ENCODE results near the gene INTS11. TPM values are rescaled to one million over a fixed set of nuclear protein-coding genes. Genes with fewer than 3 reads are reported as not detected.
A peak's percentile ranks its signal among the peaks of the same experiment; 100 is the strongest.

The INTS11 gene
- total and polyA plus RNA-seq, 2 experiments from 2014 or later = 75.8 to 124 TPM

- Histone ChIP-seq H3K4me1 (ENCODE audit: low read depth) (peaks cover 18% of the 10 kb centered on the region), H3K27ac (no peak overlapping the region), H3K36me3 (no peaks in the 10 kb centered on the region), H3K9me3 (ENCODE audit: low read depth) (no peaks in the 10 kb centered on the region), H3K27me3 (no peaks in the 10 kb centered on the region), H3K4me3 (no peak overlapping the region)
- no peak for TF ChIP-seq CTCF (IDR thresholded peaks at IDR 0.05; ENCODE audit: low read depth, low read length)
- DNase-seq (ENCODE audit: low read depth in 1 of 2, low spot score in 1 of 2) = peak; percentile 66 to 81
These were observed 19.8 kb downstream of the INTS11 start for GRCh38 chr1:1304331-1305299.

GRCh38 chr1:1303736-1304135 lies 20.7 kb downstream of the INTS11 start:
- Histone ChIP-seq H3K9me3 (ENCODE audit: low read depth) (no peaks in the 10 kb centered on the region), H3K27ac (no peak overlapping the region), H3K4me1 (ENCODE audit: low read depth) (peaks cover 18% of the 10 kb centered on the region), H3K4me3 (no peak overlapping the region), H3K27me3 (no peaks in the 10 kb centered on the region), H3K36me3 (no peaks in the 10 kb centered on the region)
- no peak for TF ChIP-seq CTCF (IDR thresholded peaks at IDR 0.05; ENCODE audit: low read depth, low read length)
- DNase-seq (ENCODE audit: low read depth in 1 of 2, low spot score in 1 of 2) = no peak

- no peak for DNase-seq (ENCODE audit: low read depth in 1 of 2, low spot score in 1 of 2)
- Histone ChIP-seq H3K36me3 (no peaks in the 10 kb centered on the region), H3K27ac (no peak overlapping the region), H3K27me3 (no peaks in the 10 kb centered on the region), H3K4me3 (no peak overlapping the region), H3K4me1 (ENCODE audit: low read depth) (peaks cover 18% of the 10 kb centered on the region), H3K9me3 (ENCODE audit: low read depth) (no peaks in the 10 kb centered on the region)
- TF ChIP-seq CTCF (IDR thresholded peaks at IDR 0.05; ENCODE audit: low read depth, low read length) = no peak
These were observed 21.4 kb downstream of the INTS11 start for GRCh38 chr1:1302951-1303509.

- H3K27ac ChIP-seq = no peak overlapping the region
- H3K36me3 ChIP-seq = no peaks in the 10 kb centered on the region
- no peaks in the 10 kb centered on the region for H3K9me3 ChIP-seq (ENCODE audit: low read depth)
- H3K27me3 ChIP-seq = no peaks in the 10 kb centered on the region
- no peak overlapping the region for H3K4me3 ChIP-seq
- H3K4me1 ChIP-seq (ENCODE audit: low read depth) = peaks cover 18% of the 10 kb centered on the region
- no peak for DNase-seq (ENCODE audit: low read depth in 1 of 2, low spot score in 1 of 2)
- TF ChIP-seq CTCF (IDR thresholded peaks at IDR 0.05; ENCODE audit: low read depth, low read length) = peak; percentile 54
These were observed 22.4 kb downstream of the INTS11 start for GRCh38 chr1:1302006-1302430.

GRCh38 chr1:1300352-1300739 lies 24.1 kb downstream of the INTS11 start:
- no peak overlapping the region for H3K27ac ChIP-seq
- no peak overlapping the region for H3K4me3 ChIP-seq
- H3K4me1 ChIP-seq (ENCODE audit: low read depth) = peaks cover under 1% of the 10 kb centered on the region
- no peak for DNase-seq (ENCODE audit: low read depth in 1 of 2, low spot score in 1 of 2)
- H3K9me3 ChIP-seq (ENCODE audit: low read depth) = no peaks in the 10 kb centered on the region
- TF ChIP-seq CTCF (IDR thresholded peaks at IDR 0.05; ENCODE audit: low read depth, low read length) = no peak
- no peaks in the 10 kb centered on the region for H3K27me3 ChIP-seq
- no peaks in the 10 kb centered on the region for H3K36me3 ChIP-seq

Data from cardiac muscle cell (in vitro differentiated cells and primary cell).